Mesendoderm (in vitro differentiated cells): ENCODE data around the gene PRAMEF12.

Source experiments
- DNase-seq: peaks from one replicate; pipeline ENCODE4 v3.0.0; 2013
- H2AK5ac ChIP-seq: 2 replicates; pipeline ENCODE4 v1.6.1; 2013; ENCODE audit warnings: low read length, inconsistent platforms
- H2BK120ac ChIP-seq: 2 replicates; pipeline ENCODE4 v1.6.1; 2013; ENCODE audit warnings: low read depth, mild to moderate bottlenecking, low read length, moderate library complexity, mixed read lengths
- H2BK15ac ChIP-seq: replicated peaks from 2 replicates; pipeline ENCODE4 v1.6.1; 2013; ENCODE audit warnings: low read depth, mild to moderate bottlenecking, moderate library complexity
- H2BK5ac ChIP-seq: 2 replicates; pipeline ENCODE4 v1.6.1; 2013; ENCODE audit warnings: low read length, inconsistent platforms
- H3K18ac ChIP-seq: 2 replicates; pipeline ENCODE4 v1.6.1; 2013; ENCODE audit warnings: mild to moderate bottlenecking, low read length, mixed read lengths
- H3K23ac ChIP-seq: one replicate; pipeline ENCODE4 v1.6.1; 2013; ENCODE audit warnings: low read length
- H3K27ac ChIP-seq: 2 replicates; pipeline ENCODE4 v1.5.1; 2013; ENCODE audit warnings: low read depth, mild to moderate bottlenecking, inconsistent platforms, low read length, moderate library complexity
- H3K27me3 ChIP-seq: 2 replicates; pipeline ENCODE4 v1.6.1; 2013; ENCODE audit warnings: low read length, control low read depth, mild to moderate bottlenecking, inconsistent platforms; ENCODE audit not compliant: insufficient read depth, poor library complexity
- H3K36me3 ChIP-seq: 2 replicates; pipeline ENCODE4 v1.6.1; 2013; ENCODE audit warnings: low read length, inconsistent platforms; ENCODE audit not compliant: control insufficient read depth, insufficient read depth
- H3K4ac ChIP-seq: one replicate; pipeline ENCODE4 v1.6.1; 2013; ENCODE audit warnings: low read depth, mild to moderate bottlenecking, low read length, moderate library complexity
- H3K4me1 ChIP-seq: 2 replicates; pipeline ENCODE4 v1.6.1; 2013; ENCODE audit warnings: low read depth, low read length, inconsistent platforms; ENCODE audit not compliant: control insufficient read depth
- H3K4me2 ChIP-seq: 2 replicates; pipeline ENCODE4 v1.6.1; 2013; ENCODE audit warnings: low read length
- H3K4me3 ChIP-seq: 2 replicates; pipeline ENCODE4 v1.5.1; 2013; ENCODE audit warnings: mild to moderate bottlenecking, low read length
- H3K56ac ChIP-seq: one replicate; pipeline ENCODE4 v1.6.1; 2013; ENCODE audit warnings: low read length
- H3K79me1 ChIP-seq: 2 replicates; pipeline ENCODE4 v1.6.1; 2013; ENCODE audit warnings: low read length, inconsistent platforms
- H3K79me2 ChIP-seq: 2 replicates; pipeline ENCODE4 v1.6.1; 2013; ENCODE audit warnings: mild to moderate bottlenecking, low read length; ENCODE audit not compliant: control insufficient read depth, insufficient read depth
- H3K9ac ChIP-seq: 2 replicates; pipeline ENCODE4 v1.6.1; 2013; ENCODE audit warnings: low read length, inconsistent platforms
- H4K5ac ChIP-seq: one replicate; pipeline ENCODE4 v1.6.1; 2013; ENCODE audit warnings: low read length
- H4K8ac ChIP-seq: one replicate; pipeline ENCODE4 v1.6.1; 2013; ENCODE audit warnings: low read depth, mild to moderate bottlenecking, control low read depth, low read length, moderate library complexity
- WGBS: extraction: QIAGEN DNeasy Blood & Tissue Kit; methylation state at CpG from one replicate; pipeline ENCODE4 v1.1.7; 2013; ENCODE audit warnings: low lambda C conversion rate, missing lambda C conversion rate; ENCODE audit not compliant: insufficient coverage; ENCODE audit errors: extremely low coverage; 5-methylcytosine and 5-hydroxymethylcytosine counted together

The PRAMEF12 gene

GRCh38 chr1:12771186-12771585 is 2.4 kb upstream of the PRAMEF12 start:
- Histone ChIP-seq H3K9ac (no peak overlapping the region), H3K4ac (no peak overlapping the region), H3K4me2 (no peak overlapping the region), H3K27me3 (no peaks in the 10 kb centered on the region), H2AK5ac (no peak overlapping the region), H2BK5ac (no peak overlapping the region), H3K36me3 (no peaks in the 10 kb centered on the region), H3K4me1 (no peaks in the 10 kb centered on the region), H3K23ac (no peak overlapping the region), H4K8ac (no peak overlapping the region), H4K5ac (no peak overlapping the region), H3K4me3 (no peak overlapping the region), H3K79me2 (no peaks in the 10 kb centered on the region), H3K18ac (no peak overlapping the region), H3K27ac (no peak overlapping the region), H3K79me1 (no peaks in the 10 kb centered on the region), H2BK15ac (no peak overlapping the region), H2BK120ac (no peak overlapping the region), H3K56ac (no peak overlapping the region)
- no peak for DNase-seq
- no CpG with 5 or more reads among the region's 5 CpGs for WGBS

- H3K23ac ChIP-seq = no peak overlapping the region
- H3K18ac ChIP-seq = no peak overlapping the region
- H3K4me1 ChIP-seq = no peaks in the 10 kb centered on the region
- H3K79me2 ChIP-seq = no peaks in the 10 kb centered on the region
- H3K36me3 ChIP-seq = no peaks in the 10 kb centered on the region
- H4K5ac ChIP-seq = no peak overlapping the region
- H3K4me3 ChIP-seq = no peak overlapping the region
- no peaks in the 10 kb centered on the region for H3K79me1 ChIP-seq
- H2BK15ac ChIP-seq = no peak overlapping the region
- no peaks in the 10 kb centered on the region for H3K27me3 ChIP-seq
- H4K8ac ChIP-seq = no peak overlapping the region
- H2BK5ac ChIP-seq = no peak overlapping the region
- DNase-seq = no peak
- no peak overlapping the region for H2AK5ac ChIP-seq
- no peak overlapping the region for H3K27ac ChIP-seq
- H3K9ac ChIP-seq = no peak overlapping the region
- H3K56ac ChIP-seq = no peak overlapping the region
- H2BK120ac ChIP-seq = no peak overlapping the region
- no peak overlapping the region for H3K4me2 ChIP-seq
- WGBS = no CpG with 5 or more reads among the region's 5 CpGs
- H3K4ac ChIP-seq = no peak overlapping the region
These were observed 1.0 kb upstream of the PRAMEF12 start for GRCh38 chr1:12772520-12772919.

- Histone ChIP-seq H2BK120ac (no peak overlapping the region), H3K27me3 (no peaks in the 10 kb centered on the region), H3K4me1 (no peaks in the 10 kb centered on the region), H2AK5ac (no peak overlapping the region), H3K4ac (no peak overlapping the region), H3K18ac (no peak overlapping the region), H3K36me3 (no peaks in the 10 kb centered on the region), H3K23ac (no peak overlapping the region), H3K4me2 (no peak overlapping the region), H2BK5ac (no peak overlapping the region), H3K27ac (no peak overlapping the region), H3K56ac (no peak overlapping the region), H3K79me2 (no peaks in the 10 kb centered on the region), H3K9ac (no peak overlapping the region), H4K8ac (no peak overlapping the region), H3K4me3 (no peak overlapping the region), H2BK15ac (no peak overlapping the region), H3K79me1 (no peaks in the 10 kb centered on the region), H4K5ac (no peak overlapping the region)
- WGBS = no CpG with 5 or more reads among the region's 5 CpGs
- no peak for DNase-seq
These were observed 1.3 kb downstream of the PRAMEF12 start for GRCh38 chr1:12774801-12775345.

DNA sequence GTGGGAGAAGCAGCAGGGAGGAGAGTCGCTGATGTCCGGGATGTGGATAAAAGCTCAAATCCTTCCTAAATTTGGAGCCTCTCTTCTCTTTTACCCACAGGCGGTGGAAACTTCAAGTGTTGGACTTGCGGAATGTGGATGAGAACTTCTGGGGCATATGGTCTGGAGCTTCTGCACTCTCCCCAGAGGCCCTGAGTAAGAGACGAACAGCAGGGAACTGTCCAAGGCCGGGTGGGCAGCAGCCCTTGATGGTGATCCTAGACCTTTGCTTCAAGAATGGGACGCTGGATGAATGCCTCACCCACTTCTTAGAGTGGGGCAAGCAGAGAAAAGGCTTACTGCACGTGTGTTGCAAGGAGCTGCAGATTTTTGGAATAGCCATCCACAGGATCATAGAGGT is 1.9 kb downstream of the PRAMEF12 start:
- H4K5ac ChIP-seq = no peak overlapping the region
- DNase-seq = no peak
- WGBS = no CpG with 5 or more reads among the region's 8 CpGs

DNA sequence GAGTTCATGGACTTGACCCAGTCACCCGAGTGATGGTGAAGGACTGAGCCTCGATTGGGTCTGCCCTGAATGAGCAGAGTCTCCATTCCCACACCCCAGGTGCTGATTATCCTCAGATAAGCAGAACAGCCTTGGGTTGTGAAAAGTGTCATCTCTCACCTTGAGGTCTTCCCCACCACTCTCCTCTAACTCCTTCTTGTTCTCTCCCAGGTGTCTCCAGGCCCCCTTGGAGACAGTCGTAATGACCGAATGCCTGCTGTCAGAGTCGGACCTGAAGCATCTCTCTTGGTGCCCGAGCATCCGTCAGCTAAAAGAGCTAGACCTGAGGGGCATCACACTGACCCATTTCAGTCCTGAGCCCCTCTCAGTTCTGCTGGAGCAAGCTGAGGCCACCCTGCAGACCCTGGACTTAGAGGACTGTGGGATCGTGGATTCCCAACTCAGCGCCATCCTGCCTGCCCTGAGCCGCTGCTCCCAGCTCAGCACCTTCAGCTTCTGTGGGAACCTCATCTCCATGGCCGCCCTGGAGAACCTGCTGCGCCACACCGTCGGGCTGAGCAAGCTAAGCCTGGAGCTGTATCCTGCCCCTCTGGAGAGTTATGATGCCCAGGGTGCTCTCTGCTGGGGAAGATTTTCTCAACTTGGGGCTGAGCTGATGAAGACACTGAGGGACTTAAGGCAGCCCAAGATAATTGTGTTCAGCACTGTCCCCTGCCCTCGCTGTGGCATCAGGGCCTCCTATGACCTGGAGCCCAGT is 3.4 kb downstream of the PRAMEF12 start:
- Histone ChIP-seq H3K4ac (no peak overlapping the region), H2AK5ac (no peak overlapping the region), H3K23ac (no peak overlapping the region), H3K27me3 (no peaks in the 10 kb centered on the region), H3K36me3 (no peaks in the 10 kb centered on the region), H4K5ac (no peak overlapping the region), H3K4me2 (no peak overlapping the region), H3K18ac (no peak overlapping the region), H3K27ac (no peak overlapping the region), H2BK5ac (no peak overlapping the region), H3K56ac (no peak overlapping the region), H3K79me1 (no peaks in the 10 kb centered on the region), H3K79me2 (no peaks in the 10 kb centered on the region), H2BK120ac (no peak overlapping the region), H3K9ac (no peak overlapping the region), H4K8ac (no peak overlapping the region), H3K4me1 (no peaks in the 10 kb centered on the region), H2BK15ac (no peak overlapping the region), H3K4me3 (no peak overlapping the region)
- DNase-seq = no peak
- WGBS = no CpG with 5 or more reads among the region's 15 CpGs

More for the DNA sequence above, 1.9 kb downstream of the PRAMEF12 start:
- Histone ChIP-seq H4K8ac (no peak overlapping the region), H3K36me3 (no peaks in the 10 kb centered on the region), H2BK120ac (no peak overlapping the region), H3K4me1 (no peaks in the 10 kb centered on the region), H2AK5ac (no peak overlapping the region), H3K4me2 (no peak overlapping the region), H3K27ac (no peak overlapping the region), H3K9ac (no peak overlapping the region), H3K56ac (no peak overlapping the region), H2BK5ac (no peak overlapping the region), H2BK15ac (no peak overlapping the region), H3K23ac (no peak overlapping the region), H3K18ac (no peak overlapping the region), H3K4ac (no peak overlapping the region), H3K79me1 (no peaks in the 10 kb centered on the region), H3K4me3 (no peak overlapping the region), H3K79me2 (no peaks in the 10 kb centered on the region), H3K27me3 (no peaks in the 10 kb centered on the region)

DNA sequence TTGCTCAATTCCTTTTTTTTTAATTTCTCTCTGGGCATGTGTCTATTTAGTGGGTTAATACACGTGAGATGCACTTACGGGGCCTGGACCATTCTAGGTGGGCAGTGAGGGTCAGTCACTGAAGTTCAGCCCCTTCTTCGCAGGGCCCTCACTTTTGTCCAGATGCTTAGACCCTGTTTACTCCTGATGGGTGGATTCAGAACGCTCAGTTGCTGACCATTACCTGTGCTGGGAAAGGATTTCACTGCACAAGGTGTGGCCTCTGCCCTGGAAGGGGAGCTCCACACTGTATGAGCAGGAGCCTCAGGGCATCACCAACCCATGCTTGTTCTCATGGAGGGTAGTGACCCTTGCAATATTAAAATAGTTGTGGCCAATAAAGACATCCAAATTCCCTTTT is 4.5 kb downstream of the PRAMEF12 start:
- Histone ChIP-seq H3K4me2 (no peak overlapping the region), H2BK120ac (no peak overlapping the region), H3K18ac (no peak overlapping the region), H3K36me3 (no peaks in the 10 kb centered on the region), H3K4ac (no peak overlapping the region), H3K79me1 (no peaks in the 10 kb centered on the region), H3K4me3 (no peak overlapping the region), H4K5ac (no peak overlapping the region), H2AK5ac (no peak overlapping the region), H3K27ac (no peak overlapping the region), H3K9ac (no peak overlapping the region), H3K23ac (no peak overlapping the region), H3K27me3 (no peaks in the 10 kb centered on the region), H4K8ac (no peak overlapping the region), H3K4me1 (no peaks in the 10 kb centered on the region), H3K56ac (no peak overlapping the region), H3K79me2 (no peaks in the 10 kb centered on the region), H2BK15ac (no peak overlapping the region), H2BK5ac (no peak overlapping the region)
- DNase-seq = no peak
- WGBS = no CpG with 5 or more reads among the region's 4 CpGs
